Pancreas (tissue), 10 donors: ENCODE measurements around the gene SPO11. TPM values are rescaled to one million over a fixed set of nuclear protein-coding genes. Genes with fewer than 3 reads are reported as not detected.

Experiments
- ATAC-seq, 4 donors: fragments of 200-7000 bp; cut with Tn5 transposase; one replicate each; pipeline versions ENCODE4 v1.8.0 to v1.9.1; 2020; ENCODE audit warnings: mild to moderate bottlenecking in 4 of 4, moderate library complexity in 4 of 4
- DNase-seq, 6 donors: peaks; one replicate each; pipeline ENCODE4 v3.0.0-alpha.2; 2020
- FAIRE-seq: peaks from 2 replicates; lab custom pipeline; 2012; peaks lifted over from hg19 to GRCh38; lab: Jason Lieb, UNC
- H3K27ac ChIP-seq, 4 donors: fragments of 200-600 bp; sonication (generic); 1 replicate in 3 of 4; 2 replicates in 1 of 4; pipeline versions ENCODE4 v1.5.0 to v1.8.0; 2020
- H3K27me3 ChIP-seq, 4 donors: fragments of 200-600 bp; one replicate each; pipeline ENCODE4 v1.8.0; 2021
- H3K36me3 ChIP-seq, 3 donors: fragments of 200-600 bp; sonication (generic) in 1 of 3; one replicate each; pipeline versions ENCODE4 v1.5.0 to v1.8.0; 2020 to 2021
- H3K4me1 ChIP-seq, 3 donors: fragments of 200-600 bp; one replicate each; pipeline ENCODE4 v1.8.0; 2021
- H3K4me3 ChIP-seq, 4 donors: fragments of 200-600 bp; sonication (generic) in 2 of 4; one replicate each; pipeline versions ENCODE4 v1.5.0 to v1.8.0; 2020 to 2021
- H3K9me3 ChIP-seq, 4 donors: fragments of 200-600 bp; one replicate each; pipeline ENCODE4 v1.8.0; 2021
- CTCF ChIP-seq, 4 donors: fragments of 200-600 bp; sonication (generic) in 3 of 4; IDR thresholded peaks; one replicate each; pipeline versions ENCODE4 v1.5.0 to v1.8.0; 2021; ENCODE audit warnings: antibody characterized with exemption in 4 of 4
- WGBS, 2 donors: extraction: QIAGEN DNeasy Blood & Tissue Kit; methylation state at CpG; one replicate each; pipeline ENCODE4 v1.1.7; 2013; 5-methylcytosine and 5-hydroxymethylcytosine counted together
- intact Hi-C, 3 donors: fragments of 100-400 bp; cut with DNase I; formaldehyde crosslinking; loops; one replicate each; pipeline versions ENCODE4 v1.11.1 to v1.14.2; 2022
- polyA plus RNA-seq, 2 donors: library from polyadenylated mRNA; stranded (reverse); fragments of 200-250 nt; gene quantifications; one replicate each; pipeline ENCODE4 v1.2.3, GENCODE V29; 2013
- total RNA-seq, 6 donors: library from RNA; stranded (reverse); fragmentation: NEBNext Ultra II Directional in 4 of 6; extraction: Animal tissue kit (Norgen Biotek cat#: 25700) in 4 of 6; gene quantifications; one replicate each; pipeline versions ENCODE4 v1.2.1 to v1.2.4, GENCODE V29; 2021 to 2023
- donor health status: healthy with polysubstance abuse.
- donor health status: DM: no; HTN: no; CAD: no; lungs with moderate emphysema.
- donor health status: DM: no; HTN: no; CAD: no.
- donor health status: control.
- donor health status: control.
- donor health status: Bipolar disorder and iron deficiency.
- donor health status: DM: yes; HTN: yes; CAD: no.
- donor health status: DM: no; HTN: no; CAD: no.
- donor health status: DM: no; HTN: no; CAD: no.
- donor health status: DM: yes; HTN: yes; CAD: no.

Gene SPO11
- total and polyA plus RNA-seq, 8 donors = not detected

- TF ChIP-seq CTCF (IDR thresholded peaks at IDR 0.05) = no peak
- H3K27ac ChIP-seq = no peak overlapping the region
- H3K4me3 ChIP-seq = no peak overlapping the region
- DNase-seq = no peak
- H3K4me1 ChIP-seq = no peaks in the 10 kb centered on the region
- H3K27me3 ChIP-seq = peaks cover 0 to 7% (median 0%) of the 10 kb centered on the region in 4 donors
- no peak for ATAC-seq
- 78 to 87% methylated on average over 8 of the region's 8 CpGs for WGBS, 2 donors
- H3K36me3 ChIP-seq = no peaks in the 10 kb centered on the region
- no peak for FAIRE-seq
- intact Hi-C loops = no loop called here
- no peaks in the 10 kb centered on the region for H3K9me3 ChIP-seq
Measured at GRCh38 chr20:57317316-57317788, 12.3 kb upstream of the SPO11 start.

GRCh38 chr20:57317789-57318371, 11.7 kb upstream of the SPO11 start:
- DNase-seq = no peak
- no peak overlapping the region for H3K27ac ChIP-seq
- intact Hi-C loops = no loop called here

GRCh38 chr20:57319584-57319983, 10.0 kb upstream of the SPO11 start:
- Histone ChIP-seq H3K9me3 (no peaks in the 10 kb centered on the region), H3K27me3 (peaks cover 0 to 10% (median 0%) of the 10 kb centered on the region in 4 donors), H3K27ac (no peak overlapping the region), H3K36me3 (no peaks in the 10 kb centered on the region), H3K4me3 (no peak overlapping the region), H3K4me1 (no peaks in the 10 kb centered on the region)
- ATAC-seq = no peak
- no peak for FAIRE-seq
- 56 to 81% methylated on average over 4 of the region's 4 CpGs for WGBS, 2 donors
- DNase-seq = no peak
- no peak for TF ChIP-seq CTCF (IDR thresholded peaks at IDR 0.05)
- intact Hi-C loops = no loop called here

More at GRCh38 chr20:57317789-57318371, 11.7 kb upstream of the SPO11 start:
- FAIRE-seq = no peak
- no peaks in the 10 kb centered on the region for H3K4me1 ChIP-seq
- peaks cover 0 to 10% (median 0%) of the 10 kb centered on the region in 4 donors for H3K27me3 ChIP-seq
- 67 to 79% methylated on average over 14 of the region's 14 CpGs for WGBS, 2 donors
- no peak for TF ChIP-seq CTCF (IDR thresholded peaks at IDR 0.05)
- H3K9me3 ChIP-seq = no peaks in the 10 kb centered on the region
- ATAC-seq = no peak
- H3K36me3 ChIP-seq = no peaks in the 10 kb centered on the region
- H3K4me3 ChIP-seq = no peak overlapping the region

- FAIRE-seq = no peak
- Histone ChIP-seq H3K4me3 (no peak overlapping the region), H3K27ac (no peak overlapping the region), H3K4me1 (no peaks in the 10 kb centered on the region), H3K27me3 (peaks cover 0 to 10% (median 0%) of the 10 kb centered on the region in 4 donors), H3K9me3 (no peaks in the 10 kb centered on the region), H3K36me3 (no peaks in the 10 kb centered on the region)
- intact Hi-C loops = no loop called here
- no peak for ATAC-seq
- no peak for DNase-seq
- WGBS, 2 donors = 61 to 70% methylated on average over 3 of the region's 3 CpGs
- no peak for TF ChIP-seq CTCF (IDR thresholded peaks at IDR 0.05)
Measured at GRCh38 chr20:57320358-57320757, 9.2 kb upstream of the SPO11 start.

- TF ChIP-seq CTCF (IDR thresholded peaks at IDR 0.05) = no peak
- H3K4me3 ChIP-seq = no peak overlapping the region
- no peak for DNase-seq
- peaks cover 0 to 10% (median 0%) of the 10 kb centered on the region in 4 donors for H3K27me3 ChIP-seq
- H3K36me3 ChIP-seq = no peaks in the 10 kb centered on the region
- intact Hi-C loops = no loop called here
- no peaks in the 10 kb centered on the region for H3K4me1 ChIP-seq
- H3K9me3 ChIP-seq = no peaks in the 10 kb centered on the region
- H3K27ac ChIP-seq = no peak overlapping the region
- no peak for ATAC-seq
- no peak for FAIRE-seq
- 55 to 65% methylated on average over 2 of the region's 2 CpGs for WGBS, 2 donors
Measured at GRCh38 chr20:57321142-57321541, 8.5 kb upstream of the SPO11 start.
